Measurements from ENCODE around the gene BCAS3. TPM values are rescaled to one million over a fixed set of nuclear protein-coding genes. Genes with fewer than 3 reads are reported as not detected.
"Not testable (repeated sequence)": the region's sequence is repeated elsewhere in the genome, so short reads cannot be mapped to it uniquely, and the experiment has no call there.

The BCAS3 gene
- total and polyA plus RNA-seq, 4 experiments from 2014 or later, result 27.0 to 45.2 (median 41.2) TPM

DNA sequence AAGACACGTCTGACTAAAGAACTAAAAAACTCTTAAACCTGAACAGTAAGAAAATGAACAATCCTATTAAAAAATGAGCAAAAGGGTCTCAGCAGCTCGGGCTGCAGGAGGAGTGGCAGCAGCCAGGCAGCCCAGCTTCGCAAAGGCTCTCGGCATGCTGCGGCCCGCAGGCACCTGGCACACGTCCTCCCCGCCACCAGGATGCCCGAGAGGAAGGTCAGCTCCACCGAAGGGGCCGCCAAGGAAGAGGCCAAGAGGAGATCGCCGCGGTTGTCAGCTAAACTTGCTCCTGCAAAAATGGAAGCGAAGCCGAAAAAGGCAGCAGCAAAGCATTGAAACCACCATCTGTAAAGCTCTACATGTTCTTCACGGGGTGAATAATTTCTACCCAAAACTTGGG is 173.5 kb downstream of the BCAS3 start:
- Histone ChIP-seq H3K4me1 (ENCODE audit: insufficient read depth, low read length) (no peaks in the 10 kb centered on the region), H3K36me3 (ENCODE audit: insufficient read depth, low read length) (no peaks in the 10 kb centered on the region), H3K9me3 (ENCODE audit: control insufficient read depth in 1 of 2, low read length in 2 of 2) (no peaks in the 10 kb centered on the region), H3K4me3 (ENCODE audit: low read length in 2 of 2) (no peak overlapping the region), H3K27ac (ENCODE audit: low read depth, low read length) (no peak overlapping the region), H3K27me3 (ENCODE audit: insufficient read depth, low read length) (no peaks in the 10 kb centered on the region)
- ChIA-PET POLR2A (ENCODE audit: partially characterized antibody) (no interaction called here), CTCF (ENCODE audit: partially characterized antibody) (interaction anchor here (0.6 kb wide), 1 partner anchor 106 kb away, joined by 3 read pairs; no protein-coding TSS in a partner anchor)
- intact Hi-C loops (cut with micrococcal nuclease), result no loop called here
- H3K4me1 Mint-ChIP-seq, result peaks cover 0 to 2% (median 0%) of the 10 kb centered on the region in 4 donors
- peak overlapping the region in 1 of 8 donors; percentile 14 for H3K4me3 Mint-ChIP-seq
- no peak for DNase-seq
- H3K27me3 Mint-ChIP-seq, result no peaks in the 10 kb centered on the region
- H3K27ac Mint-ChIP-seq, result peak overlapping the region in 1 of 7 donors; percentile 31
- peaks cover 0 to 7% (median under 1%) of the 10 kb centered on the region in 8 donors for H3K9me3 Mint-ChIP-seq
- peaks cover 0 to 27% of the 10 kb centered on the region in 2 donors for H3K36me3 Mint-ChIP-seq

- no peaks in the 10 kb centered on the region for H3K27me3 ChIP-seq (ENCODE audit: insufficient read depth, low read length)
- ChIA-PET CTCF (ENCODE audit: partially characterized antibody) (no interaction called here), POLR2A (ENCODE audit: partially characterized antibody) (no interaction called here)
- no peak overlapping the region for H3K27ac ChIP-seq (ENCODE audit: low read depth, low read length)
- H3K4me3 Mint-ChIP-seq, result no peak overlapping the region
- peaks cover 0 to 4% (median under 1%) of the 10 kb centered on the region in 4 donors for H3K4me1 Mint-ChIP-seq
- intact Hi-C loops (cut with micrococcal nuclease), result no loop called here
- H3K36me3 ChIP-seq (ENCODE audit: insufficient read depth, low read length), result no peaks in the 10 kb centered on the region
- no peaks in the 10 kb centered on the region for H3K27me3 Mint-ChIP-seq
- DNase-seq, result no peak
- H3K4me1 ChIP-seq (ENCODE audit: insufficient read depth, low read length), result no peaks in the 10 kb centered on the region
- H3K36me3 Mint-ChIP-seq, result peaks cover 0 to 16% of the 10 kb centered on the region in 2 donors
- no peaks in the 10 kb centered on the region for H3K9me3 ChIP-seq (ENCODE audit: control insufficient read depth in 1 of 2, low read length in 2 of 2)
- no peak overlapping the region for H3K27ac Mint-ChIP-seq
- no peak overlapping the region for H3K4me3 ChIP-seq (ENCODE audit: low read length in 2 of 2)
- peaks cover 0 to 7% (median 5%) of the 10 kb centered on the region in 8 donors for H3K9me3 Mint-ChIP-seq
These were observed 180.0 kb downstream of the BCAS3 start for GRCh38 chr17:60857556-60858080.

DNA sequence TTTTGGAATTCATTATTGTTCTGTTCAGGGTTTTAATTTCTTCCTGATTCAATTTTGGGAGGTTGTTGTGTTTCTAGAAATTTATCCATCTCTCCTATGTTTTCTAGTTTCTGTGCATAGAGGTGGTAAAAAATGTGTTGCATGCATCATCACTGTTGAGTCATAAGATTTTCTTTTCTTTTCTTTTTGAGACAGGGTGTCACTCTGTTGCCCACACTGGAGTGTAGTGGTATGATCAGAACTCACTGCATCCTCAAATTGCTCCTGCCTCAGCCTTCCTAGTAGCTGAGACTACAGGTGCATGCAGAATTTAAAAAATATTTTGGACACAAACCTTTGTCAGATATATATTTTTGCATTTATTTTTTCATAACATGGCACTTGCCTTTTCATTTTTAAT is 184.8 kb downstream of the BCAS3 start:
- no peak overlapping the region for H3K4me3 Mint-ChIP-seq
- POLR2A ChIA-PET (ENCODE audit: partially characterized antibody), result no interaction called here
- H3K9me3 Mint-ChIP-seq, result peaks cover 0 to 6% (median 0%) of the 10 kb centered on the region in 8 donors
- no peaks in the 10 kb centered on the region for H3K9me3 ChIP-seq (ENCODE audit: control insufficient read depth in 1 of 2, low read length in 2 of 2)
- no peak overlapping the region for H3K27ac Mint-ChIP-seq
- H3K4me1 Mint-ChIP-seq, result peaks cover 13 to 25% (median 17%) of the 10 kb centered on the region in 4 donors
- H3K27me3 ChIP-seq (ENCODE audit: insufficient read depth, low read length), result no peaks in the 10 kb centered on the region
- H3K36me3 Mint-ChIP-seq, result peaks cover 0 to 4% of the 10 kb centered on the region in 2 donors
- DNase-seq, result no peak
- H3K27me3 Mint-ChIP-seq, result no peaks in the 10 kb centered on the region
- no peak overlapping the region for H3K27ac ChIP-seq (ENCODE audit: low read depth, low read length)
- intact Hi-C loops (cut with micrococcal nuclease), result no loop called here
- H3K4me1 ChIP-seq (ENCODE audit: insufficient read depth, low read length), result peaks cover 26% of the 10 kb centered on the region
- CTCF ChIA-PET (ENCODE audit: partially characterized antibody), result no interaction called here
- H3K4me3 ChIP-seq (ENCODE audit: low read length in 2 of 2), result no peak overlapping the region
- H3K36me3 ChIP-seq (ENCODE audit: insufficient read depth, low read length), result no peaks in the 10 kb centered on the region

- Mint-ChIP-seq H3K4me1 (peaks cover 13 to 25% (median 17%) of the 10 kb centered on the region in 4 donors), H3K4me3 (peak overlapping the region; percentile 18 to 81 (median 46)), H3K36me3 (peaks cover 0 to 10% of the 10 kb centered on the region in 2 donors), H3K9me3 (peaks cover 0 to 6% (median 0%) of the 10 kb centered on the region in 8 donors), H3K27me3 (no peaks in the 10 kb centered on the region), H3K27ac (peak overlapping the region in 3 of 7 donors; percentile 59 to 69 (median 61))
- intact Hi-C loops (cut with micrococcal nuclease), result no loop called here
- Histone ChIP-seq H3K4me3 (ENCODE audit: low read length in 2 of 2) (no peak overlapping the region), H3K27me3 (ENCODE audit: insufficient read depth, low read length) (no peaks in the 10 kb centered on the region), H3K36me3 (ENCODE audit: insufficient read depth, low read length) (no peaks in the 10 kb centered on the region), H3K27ac (ENCODE audit: low read depth, low read length) (no peak overlapping the region), H3K4me1 (ENCODE audit: insufficient read depth, low read length) (peaks cover 26% of the 10 kb centered on the region), H3K9me3 (ENCODE audit: control insufficient read depth in 1 of 2, low read length in 2 of 2) (no peaks in the 10 kb centered on the region)
- no peak for DNase-seq
- ChIA-PET POLR2A (ENCODE audit: partially characterized antibody) (no interaction called here), CTCF (ENCODE audit: partially characterized antibody) (no interaction called here)
These were observed 186.4 kb downstream of the BCAS3 start for GRCh38 chr17:60863892-60864707.

DNA sequence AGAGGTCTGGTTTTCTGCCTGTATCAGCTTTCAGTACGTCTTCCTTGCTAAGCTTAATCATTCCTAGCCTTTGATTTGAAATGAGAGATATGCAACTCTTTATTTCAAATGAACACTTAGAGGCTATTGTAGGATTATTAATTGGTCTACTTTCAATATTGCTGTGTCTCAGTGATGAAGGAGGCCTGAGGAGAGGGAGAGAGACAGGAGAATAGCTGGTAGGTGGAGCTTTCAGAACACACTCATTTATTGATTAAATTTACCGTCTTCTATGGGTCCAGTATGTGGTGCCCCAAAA is 187.0 kb downstream of the BCAS3 start:
- ChIA-PET POLR2A (ENCODE audit: partially characterized antibody) (no interaction called here), CTCF (ENCODE audit: partially characterized antibody) (no interaction called here)
- Mint-ChIP-seq H3K4me1 (peaks cover 13 to 25% (median 17%) of the 10 kb centered on the region in 4 donors), H3K27me3 (no peaks in the 10 kb centered on the region), H3K9me3 (peaks cover 0 to 6% (median 0%) of the 10 kb centered on the region in 8 donors), H3K4me3 (peak overlapping the region; percentile 18 to 81 (median 44)), H3K36me3 (peaks cover 0 to 16% of the 10 kb centered on the region in 2 donors), H3K27ac (peak overlapping the region in 2 of 7 donors; percentile 61 to 69)
- H3K9me3 ChIP-seq (ENCODE audit: control insufficient read depth in 1 of 2, low read length in 2 of 2), result no peaks in the 10 kb centered on the region
- no peaks in the 10 kb centered on the region for H3K36me3 ChIP-seq (ENCODE audit: insufficient read depth, low read length)
- H3K27ac ChIP-seq (ENCODE audit: low read depth, low read length), result no peak overlapping the region
- peaks cover 26% of the 10 kb centered on the region for H3K4me1 ChIP-seq (ENCODE audit: insufficient read depth, low read length)
- no peak for DNase-seq
- H3K27me3 ChIP-seq (ENCODE audit: insufficient read depth, low read length), result no peaks in the 10 kb centered on the region
- intact Hi-C loops (cut with micrococcal nuclease), result no loop called here
- no peak overlapping the region for H3K4me3 ChIP-seq (ENCODE audit: low read length in 2 of 2)

DNA sequence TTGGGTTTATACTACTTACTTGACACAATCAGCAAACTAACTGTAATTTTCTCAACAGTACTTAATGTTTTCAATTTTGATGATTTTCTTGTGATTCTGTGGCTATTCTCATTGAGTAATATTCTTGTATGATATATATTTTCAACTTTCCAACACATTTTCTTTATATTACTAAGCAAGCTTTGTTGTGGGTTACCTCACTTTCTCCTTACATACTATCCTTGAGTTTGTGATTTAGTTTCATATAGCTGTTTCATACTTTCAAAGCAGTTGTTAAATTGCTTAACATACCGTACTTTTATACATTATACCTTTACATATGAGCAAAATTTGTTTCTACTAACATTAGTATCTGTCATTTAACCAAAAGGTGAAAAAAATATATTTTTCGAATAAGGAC is 197.1 kb downstream of the BCAS3 start:
- H3K27me3 Mint-ChIP-seq, result no peaks in the 10 kb centered on the region
- ChIA-PET POLR2A (ENCODE audit: partially characterized antibody) (no interaction called here), CTCF (ENCODE audit: partially characterized antibody) (no interaction called here)
- peaks cover 4 to 19% of the 10 kb centered on the region in 2 donors for H3K36me3 Mint-ChIP-seq
- intact Hi-C loops (cut with micrococcal nuclease), result no loop called here
- no peaks in the 10 kb centered on the region for H3K9me3 Mint-ChIP-seq
- peaks cover 0 to 1% (median 0%) of the 10 kb centered on the region in 4 donors for H3K4me1 Mint-ChIP-seq
- Histone ChIP-seq H3K4me3 (ENCODE audit: low read length in 2 of 2) (no peak overlapping the region), H3K36me3 (ENCODE audit: insufficient read depth, low read length) (no peaks in the 10 kb centered on the region), H3K9me3 (ENCODE audit: control insufficient read depth in 1 of 2, low read length in 2 of 2) (no peaks in the 10 kb centered on the region), H3K27ac (ENCODE audit: low read depth, low read length) (no peak overlapping the region), H3K27me3 (ENCODE audit: insufficient read depth, low read length) (no peaks in the 10 kb centered on the region), H3K4me1 (ENCODE audit: insufficient read depth, low read length) (no peaks in the 10 kb centered on the region)
- no peak overlapping the region for H3K4me3 Mint-ChIP-seq
- DNase-seq, result no peak
- no peak overlapping the region for H3K27ac Mint-ChIP-seq

DNA sequence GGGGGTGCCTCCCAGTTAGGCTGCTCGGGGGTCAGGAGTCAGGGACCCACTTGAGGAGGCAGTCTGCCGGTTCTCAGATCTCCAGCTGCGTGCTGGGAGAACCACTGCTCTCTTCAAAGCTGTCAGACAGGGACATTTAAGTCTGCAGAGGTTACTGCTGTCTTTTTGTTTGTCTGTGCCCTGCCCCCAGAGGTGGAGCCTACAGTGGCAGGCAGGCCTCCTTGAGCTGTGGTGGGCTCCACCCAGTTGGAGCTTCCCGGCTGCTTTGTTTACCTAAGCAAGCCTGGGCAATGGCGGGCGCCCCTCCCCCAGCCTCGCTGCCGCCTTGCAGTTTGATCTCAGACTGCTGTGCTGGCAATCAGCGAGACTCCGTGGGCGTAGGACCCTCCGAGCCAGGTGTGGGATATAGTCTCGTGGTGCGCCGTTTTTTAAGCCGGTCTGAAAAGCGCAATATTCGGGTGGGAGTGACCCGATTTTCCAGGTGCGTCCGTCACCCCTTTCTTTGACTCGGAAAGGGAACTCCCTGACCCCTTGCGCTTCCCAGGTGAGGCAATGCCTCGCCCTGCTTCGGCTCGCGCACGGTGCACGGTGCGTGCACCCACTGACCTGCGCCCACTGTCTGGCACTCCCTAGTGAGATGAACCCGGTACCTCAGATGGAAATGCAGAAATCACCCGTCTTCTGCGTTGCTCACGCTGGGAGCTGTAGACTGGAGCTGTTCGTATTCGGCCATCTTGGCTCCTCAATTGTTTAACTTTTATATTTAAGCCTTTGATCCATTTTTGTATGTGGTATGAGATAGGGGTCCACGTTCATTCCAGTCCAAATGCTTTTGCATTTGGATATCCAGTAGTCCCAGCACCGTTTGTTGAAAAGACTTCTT is 209.3 kb downstream of the BCAS3 start:
- H3K9me3 Mint-ChIP-seq; H3K36me3 ChIP-seq (ENCODE audit: insufficient read depth, low read length); H3K4me3 ChIP-seq (ENCODE audit: low read length in 2 of 2); DNase-seq; H3K27me3 ChIP-seq (ENCODE audit: insufficient read depth, low read length); H3K27me3 Mint-ChIP-seq; H3K9me3 ChIP-seq (ENCODE audit: control insufficient read depth in 1 of 2, low read length in 2 of 2); H3K27ac ChIP-seq (ENCODE audit: low read depth, low read length); CTCF ChIA-PET (ENCODE audit: partially characterized antibody); H3K4me1 Mint-ChIP-seq; intact Hi-C loops (cut with micrococcal nuclease); POLR2A ChIA-PET (ENCODE audit: partially characterized antibody); H3K4me1 ChIP-seq (ENCODE audit: insufficient read depth, low read length): not testable (repeated sequence)
- H3K36me3 Mint-ChIP-seq, result peaks cover 3 to 12% of the 10 kb centered on the region in 2 donors
- H3K27ac Mint-ChIP-seq, result peak overlapping the region in 4 of 7 donors; percentile 29 to 84 (median 51)
- H3K4me3 Mint-ChIP-seq, result peak overlapping the region in 7 of 8 donors; percentile 35 to 81 (median 76)
